ENCODE measurements around the gene NSG2. TPM values are rescaled to one million over a fixed set of nuclear protein-coding genes. Genes with fewer than 3 reads are reported as not detected.
"Not testable (repeated sequence)": the region's sequence is repeated elsewhere in the genome, so short reads cannot be mapped to it uniquely, and the experiment has no call there.

Gene NSG2
- not detected for total RNA-seq
- 0 reads per million in 2 donors for total RNA-seq

DNA sequence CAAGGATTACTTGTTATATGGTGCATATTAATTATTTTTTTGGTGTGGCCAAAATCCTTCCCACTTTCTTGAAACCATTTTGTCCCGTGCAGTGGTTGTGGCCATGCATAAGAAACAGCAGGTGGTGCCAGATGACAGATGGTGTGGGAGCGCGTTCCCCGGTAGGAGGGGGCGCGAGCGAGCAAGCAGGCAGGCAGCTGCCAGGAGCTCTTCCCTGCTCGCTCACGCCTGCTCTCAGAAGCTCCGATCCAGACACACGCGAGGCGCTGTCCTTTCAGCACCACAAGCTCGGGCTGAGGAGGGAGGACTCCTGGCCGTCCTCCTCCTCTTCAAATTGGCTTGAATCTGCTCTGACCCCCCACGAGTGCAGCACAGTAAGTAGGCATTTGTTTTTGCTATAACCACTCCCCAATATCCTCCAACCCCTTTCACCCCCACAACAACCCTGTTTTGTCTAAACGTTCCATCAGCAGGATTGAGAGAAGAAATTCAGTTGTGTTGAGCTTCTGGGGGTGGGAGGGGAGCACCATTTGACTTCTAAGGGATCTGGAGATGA is at the start of gene NSG2:
Gene NSG2 (plus strand): TSS at position 237 of the 556 bp plus-strand sequence. CDS start 1,050 bp downstream, outside the sequence.
- no peak within 1 kb of the TSS for H3K4me3 Mint-ChIP-seq
- H3K4me1 Mint-ChIP-seq, result no peaks in the 10 kb centered on the region
- no peak within 1 kb of the TSS for H3K27ac Mint-ChIP-seq
- no peak for DNase-seq
- no peak for ATAC-seq
- H3K9me3 ChIP-seq (ENCODE audit: control insufficient read depth, low read length, poor library complexity, severe bottlenecking), result no peaks in the 10 kb centered on the region
- no peaks in the 10 kb centered on the region for H3K36me3 Mint-ChIP-seq (ENCODE audit: low read depth)
- peaks cover 54% of the 10 kb centered on the region for H3K27me3 Mint-ChIP-seq

DNA sequence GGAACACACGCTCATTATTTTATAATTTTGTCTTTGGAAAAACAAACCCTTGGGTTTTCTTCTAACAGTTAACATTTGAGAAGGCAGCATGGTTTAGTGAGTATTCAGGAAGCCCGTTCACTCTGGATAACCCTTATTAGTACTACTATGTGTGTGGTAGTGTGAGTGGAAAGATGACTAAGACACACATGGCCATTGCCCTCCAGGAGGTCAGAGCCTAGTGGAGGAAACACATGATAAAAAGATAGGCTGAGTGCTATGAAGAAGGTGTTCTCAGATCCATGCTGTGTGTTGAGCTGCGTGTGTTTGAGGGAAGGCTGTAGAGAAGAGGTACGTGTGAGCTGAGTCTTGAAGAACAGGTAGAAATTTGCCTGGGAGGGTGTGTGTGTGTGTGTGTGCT is 48.2 kb upstream of the NSG2 start:
- no peak for ATAC-seq
- H3K36me3 Mint-ChIP-seq (ENCODE audit: low read depth), result peaks cover 6% of the 10 kb centered on the region
- H3K4me1 Mint-ChIP-seq, result no peaks in the 10 kb centered on the region
- peaks cover 60% of the 10 kb centered on the region for H3K27me3 Mint-ChIP-seq
- DNase-seq, result no peak
- no peak overlapping the region for H3K4me3 Mint-ChIP-seq
- H3K27ac Mint-ChIP-seq, result no peak overlapping the region
- no peaks in the 10 kb centered on the region for H3K9me3 ChIP-seq (ENCODE audit: control insufficient read depth, low read length, poor library complexity, severe bottlenecking)

DNA sequence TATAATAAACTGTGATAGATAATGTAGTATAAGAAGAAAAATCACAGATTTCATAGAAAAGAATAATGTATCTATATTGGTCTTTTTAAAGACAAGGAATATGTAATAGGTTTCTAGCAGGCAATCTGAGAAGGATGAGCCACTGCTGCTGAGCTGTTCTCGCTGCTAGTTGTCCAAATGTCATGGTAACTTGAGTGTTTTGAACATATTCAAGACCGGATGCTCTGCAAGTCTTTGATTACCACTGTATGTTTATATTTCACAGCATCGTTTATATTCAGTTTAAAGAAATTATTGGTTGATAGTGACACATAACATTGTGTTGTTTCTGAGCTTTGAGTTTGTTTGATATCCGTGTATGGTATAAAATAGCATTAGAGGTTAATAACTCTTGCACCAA is 47.0 kb upstream of the NSG2 start:
- Mint-ChIP-seq H3K4me3 (no peak overlapping the region), H3K36me3 (ENCODE audit: low read depth) (peaks cover 7% of the 10 kb centered on the region), H3K27ac (no peak overlapping the region), H3K4me1 (no peaks in the 10 kb centered on the region), H3K27me3 (peaks cover 59% of the 10 kb centered on the region)
- H3K9me3 ChIP-seq (ENCODE audit: control insufficient read depth, low read length, poor library complexity, severe bottlenecking), result no peaks in the 10 kb centered on the region
- no peak for ATAC-seq
- DNase-seq, result no peak

- H3K27ac Mint-ChIP-seq, result no peak overlapping the region
- no peaks in the 10 kb centered on the region for H3K9me3 ChIP-seq (ENCODE audit: control insufficient read depth, low read length, poor library complexity, severe bottlenecking)
- peaks cover 52% of the 10 kb centered on the region for H3K27me3 Mint-ChIP-seq
- no peak for ATAC-seq
- no peak overlapping the region for H3K4me3 Mint-ChIP-seq
- DNase-seq, result no peak
- no peaks in the 10 kb centered on the region for H3K4me1 Mint-ChIP-seq
- peaks cover 6% of the 10 kb centered on the region for H3K36me3 Mint-ChIP-seq (ENCODE audit: low read depth)
These were observed 45.4 kb upstream of the NSG2 start for GRCh38 chr5:174000076-174000475.

- H3K4me3 Mint-ChIP-seq, result no peak overlapping the region
- H3K27me3 Mint-ChIP-seq, result peaks cover 37% of the 10 kb centered on the region
- H3K4me1 Mint-ChIP-seq, result no peaks in the 10 kb centered on the region
- no peak for DNase-seq
- no peaks in the 10 kb centered on the region for H3K9me3 ChIP-seq (ENCODE audit: control insufficient read depth, low read length, poor library complexity, severe bottlenecking)
- no peak overlapping the region for H3K27ac Mint-ChIP-seq
- no peak for ATAC-seq
- H3K36me3 Mint-ChIP-seq (ENCODE audit: low read depth), result peaks cover 4% of the 10 kb centered on the region
These were observed 41.7 kb upstream of the NSG2 start for GRCh38 chr5:174003795-174004194.

DNA sequence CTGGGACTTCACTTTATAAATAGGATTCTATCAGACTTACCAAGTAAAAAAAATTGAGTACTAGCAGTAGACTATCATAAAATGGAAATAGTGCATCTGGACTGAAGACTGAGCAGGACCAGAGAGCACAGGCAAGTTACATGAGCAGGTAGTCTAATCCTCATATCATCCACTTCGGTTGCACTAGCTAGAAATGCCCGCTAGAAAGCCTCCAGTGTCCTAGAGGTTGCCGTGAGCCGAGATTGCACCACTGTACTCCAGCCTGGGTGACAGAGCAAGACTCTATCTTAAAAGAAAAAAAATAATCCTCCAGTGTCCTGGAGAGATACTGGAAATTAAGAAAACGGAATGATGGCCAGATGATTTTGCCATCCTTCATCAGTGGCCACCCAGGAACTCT is 36.6 kb upstream of the NSG2 start:
- Mint-ChIP-seq H3K4me3 (no peak overlapping the region), H3K27ac (no peak overlapping the region), H3K4me1 (no peaks in the 10 kb centered on the region), H3K27me3 (peaks cover 11% of the 10 kb centered on the region), H3K36me3 (ENCODE audit: low read depth) (peaks cover 2% of the 10 kb centered on the region)
- ATAC-seq (no peak), DNase-seq (no peak)
- H3K9me3 ChIP-seq (ENCODE audit: control insufficient read depth, low read length, poor library complexity, severe bottlenecking), result no peaks in the 10 kb centered on the region

DNA sequence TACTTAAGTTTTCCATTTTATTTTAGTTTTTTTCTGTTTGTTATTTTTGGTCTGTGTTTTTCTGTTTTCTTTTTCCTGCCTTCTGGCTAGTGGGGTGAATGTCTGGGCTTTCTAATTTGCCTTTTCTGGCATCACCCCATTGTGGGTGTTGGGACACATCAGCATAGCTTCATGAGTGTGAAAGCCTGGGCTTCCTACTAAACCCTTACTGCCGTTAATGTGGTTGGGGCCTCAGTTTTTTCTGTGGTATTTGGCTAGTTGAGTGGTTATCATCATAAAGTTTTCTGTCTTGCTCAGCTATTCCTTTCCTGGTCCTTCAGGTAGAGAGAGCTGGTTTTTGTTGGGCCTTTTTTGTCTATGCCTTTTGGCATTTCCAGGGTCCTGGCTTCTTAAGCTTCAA is 35.1 kb upstream of the NSG2 start:
- no peaks in the 10 kb centered on the region for H3K9me3 ChIP-seq (ENCODE audit: control insufficient read depth, low read length, poor library complexity, severe bottlenecking)
- no peak for DNase-seq
- Mint-ChIP-seq H3K4me3 (no peak overlapping the region), H3K27me3 (peaks cover 10% of the 10 kb centered on the region), H3K27ac (no peak overlapping the region), H3K36me3 (ENCODE audit: low read depth) (peaks cover 2% of the 10 kb centered on the region), H3K4me1 (no peaks in the 10 kb centered on the region)
- ATAC-seq, result no peak

GRCh38 chr5:174011441-174011840 is 34.1 kb upstream of the NSG2 start:
- ATAC-seq, result no peak
- H3K4me1 Mint-ChIP-seq, result no peaks in the 10 kb centered on the region
- no peak overlapping the region for H3K27ac Mint-ChIP-seq
- H3K9me3 ChIP-seq (ENCODE audit: control insufficient read depth, low read length, poor library complexity, severe bottlenecking), result no peaks in the 10 kb centered on the region
- H3K36me3 Mint-ChIP-seq (ENCODE audit: low read depth), result no peaks in the 10 kb centered on the region
- DNase-seq, result no peak
- peaks cover 4% of the 10 kb centered on the region for H3K27me3 Mint-ChIP-seq
- no peak overlapping the region for H3K4me3 Mint-ChIP-seq

DNA sequence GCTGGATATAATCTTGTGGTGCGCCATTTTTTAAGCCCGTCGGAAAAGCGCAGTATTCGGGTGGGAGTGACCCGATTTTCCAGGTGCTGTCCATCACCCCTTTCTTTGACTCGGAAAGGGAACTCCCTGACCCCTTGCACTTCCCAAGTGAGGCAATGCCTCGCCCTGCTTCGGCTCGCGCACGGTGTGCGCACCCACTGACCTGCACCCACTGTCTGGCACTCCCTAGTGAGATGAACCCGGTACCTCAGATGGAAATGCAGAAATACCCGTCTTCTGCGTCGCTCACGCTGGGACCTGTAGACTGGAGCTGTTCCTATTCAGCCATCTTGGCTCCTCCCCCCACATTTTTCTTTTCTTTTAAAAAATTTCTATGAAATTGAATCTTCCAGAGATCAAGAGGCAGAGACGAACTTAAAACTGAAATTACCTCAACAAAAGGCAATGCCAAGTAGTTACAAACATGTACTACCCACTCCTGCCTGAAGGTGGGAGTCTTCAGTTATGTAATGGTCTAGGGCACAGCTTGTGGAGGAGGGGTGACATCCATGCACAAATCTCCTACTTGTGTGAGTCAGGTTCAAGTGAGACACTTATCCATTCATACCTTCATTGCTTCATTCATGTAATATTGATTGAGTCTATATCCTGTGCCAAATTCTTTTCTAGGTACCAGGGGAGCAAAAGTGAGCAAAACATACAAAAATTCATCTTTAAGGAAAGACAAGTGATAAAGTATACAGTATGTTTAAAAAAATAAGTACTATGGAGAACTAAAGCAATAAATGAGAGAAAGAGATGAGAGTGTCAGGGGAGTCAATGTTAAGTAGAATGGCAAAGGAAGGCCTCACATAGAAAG is 25.2 kb upstream of the NSG2 start:
- ATAC-seq; DNase-seq; H3K9me3 ChIP-seq (ENCODE audit: control insufficient read depth, low read length, poor library complexity, severe bottlenecking); H3K36me3 Mint-ChIP-seq (ENCODE audit: low read depth); H3K4me3 Mint-ChIP-seq; H3K27ac Mint-ChIP-seq; H3K4me1 Mint-ChIP-seq: not testable (repeated sequence)
- H3K27me3 Mint-ChIP-seq, result peaks cover 29% of the 10 kb centered on the region

DNA sequence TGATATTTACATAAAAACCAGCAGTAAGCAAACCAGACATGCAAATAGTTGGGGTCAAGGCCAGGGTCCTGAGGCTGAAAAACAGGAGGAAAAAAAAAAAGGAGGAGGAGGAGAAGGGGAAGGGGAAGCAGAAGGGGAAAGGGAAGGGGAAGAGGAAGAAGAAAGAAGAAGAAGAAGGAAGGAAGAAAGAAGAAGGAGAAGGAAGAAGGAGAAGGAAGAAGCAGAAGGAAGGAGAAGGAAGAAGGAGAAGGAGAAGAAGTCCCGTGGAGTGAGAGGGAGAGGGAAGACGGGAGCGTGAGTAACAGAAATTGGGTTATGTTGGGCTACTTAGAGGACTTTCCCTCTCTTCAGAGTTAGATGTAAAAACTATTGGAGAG is 24.6 kb upstream of the NSG2 start:
- ATAC-seq (no peak), DNase-seq (no peak)
- H3K4me1 Mint-ChIP-seq, result no peaks in the 10 kb centered on the region
- no peak overlapping the region for H3K4me3 Mint-ChIP-seq
- peaks cover 34% of the 10 kb centered on the region for H3K27me3 Mint-ChIP-seq
- H3K9me3 ChIP-seq (ENCODE audit: control insufficient read depth, low read length, poor library complexity, severe bottlenecking), result no peaks in the 10 kb centered on the region
- H3K27ac Mint-ChIP-seq, result no peak overlapping the region
- no peaks in the 10 kb centered on the region for H3K36me3 Mint-ChIP-seq (ENCODE audit: low read depth)

GRCh38 chr5:174022384-174023095 is 23.0 kb upstream of the NSG2 start:
- DNase-seq (no peak), ATAC-seq (no peak)
- Mint-ChIP-seq H3K27ac (no peak overlapping the region), H3K4me1 (no peaks in the 10 kb centered on the region), H3K36me3 (ENCODE audit: low read depth) (no peaks in the 10 kb centered on the region), H3K4me3 (no peak overlapping the region), H3K27me3 (peaks cover 38% of the 10 kb centered on the region)
- no peaks in the 10 kb centered on the region for H3K9me3 ChIP-seq (ENCODE audit: control insufficient read depth, low read length, poor library complexity, severe bottlenecking)

DNA sequence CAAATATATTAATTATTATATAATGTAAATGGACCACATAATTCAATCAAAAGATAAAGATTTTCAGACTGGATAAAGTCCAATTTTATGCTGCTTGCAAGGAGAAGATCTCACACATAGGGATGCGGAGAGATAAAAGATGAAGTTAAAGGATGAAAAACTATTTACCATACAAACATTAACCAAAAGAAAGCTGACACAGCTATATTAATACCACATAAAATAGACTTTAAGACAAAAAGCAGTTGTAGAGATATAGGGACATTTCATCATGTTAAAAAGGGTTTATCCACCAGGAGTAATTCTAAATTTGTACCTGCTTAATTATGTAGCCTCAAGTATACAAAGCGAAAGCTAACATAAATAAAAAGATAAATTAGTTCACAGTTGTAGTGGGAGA is 15.2 kb upstream of the NSG2 start:
- no peaks in the 10 kb centered on the region for H3K9me3 ChIP-seq (ENCODE audit: control insufficient read depth, low read length, poor library complexity, severe bottlenecking)
- H3K4me1 Mint-ChIP-seq, result no peaks in the 10 kb centered on the region
- H3K36me3 Mint-ChIP-seq (ENCODE audit: low read depth), result no peaks in the 10 kb centered on the region
- H3K27ac Mint-ChIP-seq, result no peak overlapping the region
- DNase-seq (no peak), ATAC-seq (no peak)
- peaks cover 10% of the 10 kb centered on the region for H3K27me3 Mint-ChIP-seq
- H3K4me3 Mint-ChIP-seq, result no peak overlapping the region

GRCh38 chr5:174044466-174045254 is 846 bp upstream of the NSG2 start:
- Mint-ChIP-seq H3K27me3 (peaks cover 61% of the 10 kb centered on the region), H3K4me1 (no peaks in the 10 kb centered on the region), H3K27ac (no peak overlapping the region), H3K36me3 (ENCODE audit: low read depth) (no peaks in the 10 kb centered on the region), H3K4me3 (no peak overlapping the region)
- DNase-seq, result no peak
- no peaks in the 10 kb centered on the region for H3K9me3 ChIP-seq (ENCODE audit: control insufficient read depth, low read length, poor library complexity, severe bottlenecking)
- no peak for ATAC-seq
